Endothelial cell (in vitro differentiated cells): ENCODE results near the gene PLS1. TPM values are rescaled to one million over a fixed set of nuclear protein-coding genes. Genes with fewer than 3 reads are reported as not detected.

Experiments
- DNase-seq: peaks from one replicate; pipeline ENCODE4 v3.0.0; 2021; ENCODE audit warnings: low spot score
- H3K27ac Mint-ChIP-seq: one replicate; pipeline ENCODE4 v1.8.0; 2021; ENCODE audit warnings: mixed read lengths, inconsistent platforms; ENCODE audit not compliant: unreplicated experiment
- H3K27me3 Mint-ChIP-seq: one replicate; pipeline ENCODE4 v1.8.0; 2021; ENCODE audit warnings: mild to moderate bottlenecking, moderate library complexity, mixed read lengths, inconsistent platforms; ENCODE audit not compliant: unreplicated experiment
- H3K36me3 Mint-ChIP-seq: one replicate; pipeline ENCODE4 v1.8.0; 2021; ENCODE audit warnings: mild to moderate bottlenecking, low read depth, mixed read lengths, inconsistent platforms; ENCODE audit not compliant: unreplicated experiment
- H3K4me1 Mint-ChIP-seq: one replicate; pipeline ENCODE4 v1.8.0; 2021; ENCODE audit warnings: mild to moderate bottlenecking, mixed read lengths, inconsistent platforms; ENCODE audit not compliant: unreplicated experiment
- H3K4me3 Mint-ChIP-seq: one replicate; pipeline ENCODE4 v1.8.0; 2021; ENCODE audit warnings: mild to moderate bottlenecking, mixed read lengths, inconsistent platforms; ENCODE audit not compliant: unreplicated experiment
- H3K9me3 Mint-ChIP-seq: one replicate; pipeline ENCODE4 v1.8.0; 2021; ENCODE audit warnings: mixed read lengths, inconsistent platforms; ENCODE audit not compliant: unreplicated experiment
- CTCF ChIP-seq: fragments of 200-600 bp; sonication (generic); IDR thresholded peaks from one replicate; pipeline ENCODE4 v1.5.0; 2021; ENCODE audit warnings: antibody characterized with exemption; ENCODE audit not compliant: unreplicated experiment
- total RNA-seq: library from RNA; stranded (reverse); fragmentation: NEBNext Ultra II Directional; extraction: Animal tissue kit (Norgen Biotek cat#: 25700); gene quantifications from one replicate; pipeline ENCODE4 v1.2.1, GENCODE V29; 2021; ENCODE audit not compliant: unreplicated experiment

PLS1 gene
- total RNA-seq, 1 donor from 2014 or later: 2.0 TPM

- no peak overlapping the region for H3K27ac Mint-ChIP-seq
- H3K4me3 Mint-ChIP-seq: no peak overlapping the region
- H3K27me3 Mint-ChIP-seq: no peaks in the 10 kb centered on the region
- H3K4me1 Mint-ChIP-seq: no peaks in the 10 kb centered on the region
- H3K36me3 Mint-ChIP-seq: no peaks in the 10 kb centered on the region
- H3K9me3 Mint-ChIP-seq: no peaks in the 10 kb centered on the region
- no peak for TF ChIP-seq CTCF
- DNase-seq: no peak
These were observed 119.9 kb downstream of the PLS1 start for GRCh38 chr3:142716102-142716501.

- Mint-ChIP-seq H3K9me3 (no peaks in the 10 kb centered on the region), H3K27me3 (peaks cover 6% of the 10 kb centered on the region), H3K27ac (no peak overlapping the region)
These were observed 127.4 kb downstream of the PLS1 start for GRCh38 chr3:142723665-142723967.

GRCh38 chr3:142723968-142724681, 127.9 kb downstream of the PLS1 start, which contains the start of gene TRPC1:
TRPC1 (plus strand) TSS chr3:142724034; CDS start chr3:142724560, 526 bp downstream.
- H3K4me1 Mint-ChIP-seq: peaks cover 7% of the 10 kb centered on the region
- peaks cover 4% of the 10 kb centered on the region for H3K36me3 Mint-ChIP-seq
- no peaks in the 10 kb centered on the region for H3K9me3 Mint-ChIP-seq
- peak; percentile 74 for DNase-seq
- peak within 1 kb of the TSS; percentile 94 for H3K4me3 Mint-ChIP-seq
- H3K27me3 Mint-ChIP-seq: peaks cover 6% of the 10 kb centered on the region
- H3K27ac Mint-ChIP-seq: peak within 1 kb of the TSS; percentile 88
- TF ChIP-seq CTCF: no peak

More at GRCh38 chr3:142723665-142723967, 127.4 kb downstream of the PLS1 start:
- Mint-ChIP-seq H3K36me3 (peaks cover 4% of the 10 kb centered on the region), H3K4me3 (peak overlapping the region; percentile 79), H3K4me1 (peaks cover 7% of the 10 kb centered on the region)
- TF ChIP-seq CTCF: no peak
- DNase-seq: no peak

GRCh38 chr3:142724682-142725356, 128.6 kb downstream of the PLS1 start:
- Mint-ChIP-seq H3K4me1 (peaks cover 7% of the 10 kb centered on the region), H3K36me3 (peaks cover 4% of the 10 kb centered on the region), H3K27ac (peak overlapping the region; percentile 88), H3K27me3 (peaks cover 6% of the 10 kb centered on the region), H3K9me3 (no peaks in the 10 kb centered on the region), H3K4me3 (peak overlapping the region; percentile 94)
- TF ChIP-seq CTCF: no peak
- peak; percentile 63 for DNase-seq

GRCh38 chr3:142725357-142725739, 129.2 kb downstream of the PLS1 start:
- Mint-ChIP-seq H3K9me3 (no peaks in the 10 kb centered on the region), H3K4me1 (peaks cover 7% of the 10 kb centered on the region), H3K27ac (peak overlapping the region; percentile 88), H3K27me3 (peaks cover 6% of the 10 kb centered on the region), H3K4me3 (peak overlapping the region; percentile 94), H3K36me3 (peaks cover 4% of the 10 kb centered on the region)
- no peak for TF ChIP-seq CTCF
- no peak for DNase-seq
